ENCODE results near the gene AHCY.
"Not testable (repeated sequence)": the region's sequence is repeated elsewhere in the genome, so short reads cannot be mapped to it uniquely, and the experiment has no call there.

AHCY gene

GRCh38 chr20:34302723-34303533, at the start of gene AHCY:
TSS of gene AHCY (minus strand) at chr20:34303355. CDS start at chr20:34303270, 85 bp downstream.
- peak; percentile 65 to 84 (median 74) for DNase-seq (ENCODE audit: low read depth in 3 of 3, low spot score in 1 of 3)

DNA sequence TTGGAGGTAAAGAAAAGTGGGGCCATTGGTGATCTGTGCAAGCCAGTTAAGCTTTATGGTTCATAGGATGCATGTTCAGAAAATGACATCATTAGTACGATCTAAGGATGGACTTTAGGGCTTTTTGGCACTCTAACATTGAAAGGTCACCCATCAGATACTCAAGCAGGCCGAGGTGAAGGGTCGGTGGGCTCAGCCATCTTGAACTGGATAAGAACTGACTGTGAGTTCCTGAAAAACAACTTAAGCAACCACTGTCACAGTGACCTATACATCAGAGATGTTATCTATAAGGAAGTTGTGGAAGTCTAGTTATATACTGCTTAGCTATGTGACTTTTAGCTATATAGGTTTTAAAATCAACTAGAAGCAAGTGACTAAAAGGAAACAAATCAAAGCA, 46.9 kb upstream of the AHCY start:
- DNase-seq (ENCODE audit: low read depth in 3 of 3, low spot score in 1 of 3) = no peak

- no peak for DNase-seq (ENCODE audit: low read depth in 3 of 3, low spot score in 1 of 3)
These were observed 44.4 kb upstream of the AHCY start for GRCh38 chr20:34347571-34347970.

DNA sequence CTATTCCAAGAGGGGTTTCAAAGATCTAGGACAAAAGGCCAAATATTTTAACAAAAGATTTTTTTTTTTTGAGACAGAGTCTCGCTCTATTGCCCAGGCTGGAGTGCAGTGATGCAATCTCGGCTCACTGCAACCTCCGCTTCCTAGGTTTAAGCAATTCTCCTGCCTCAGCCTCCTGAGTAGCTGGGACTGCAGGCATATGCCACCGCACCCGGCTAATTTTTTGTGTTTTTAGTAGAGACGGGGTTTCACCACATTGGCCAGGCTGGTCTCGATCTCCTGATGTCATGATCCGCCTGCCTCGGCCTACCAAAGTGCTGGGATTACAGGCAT, 43.3 kb upstream of the AHCY start:
- DNase-seq (ENCODE audit: low read depth in 3 of 3, low spot score in 1 of 3) = not testable (repeated sequence)

GRCh38 chr20:34345839-34346532, 42.8 kb upstream of the AHCY start:
- not testable (repeated sequence) for DNase-seq (ENCODE audit: low read depth in 3 of 3, low spot score in 1 of 3)

DNA sequence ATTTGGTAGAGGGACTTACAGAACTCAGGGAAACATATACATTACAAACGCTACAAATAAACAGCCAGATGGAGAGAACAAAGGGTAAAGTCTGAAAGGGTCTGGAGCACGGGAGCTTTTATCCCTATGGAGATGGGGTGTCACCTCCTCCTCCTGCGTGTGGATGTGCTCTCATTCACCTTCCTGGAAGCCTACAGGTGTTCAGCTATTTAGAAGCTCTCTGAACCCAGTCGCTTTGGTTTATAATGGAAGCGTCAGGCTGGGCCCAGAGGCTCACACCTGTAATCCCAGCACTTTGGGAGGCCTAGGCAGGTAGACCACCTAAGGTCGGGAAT, 42.2 kb upstream of the AHCY start:
- no peak for DNase-seq (ENCODE audit: low read depth in 3 of 3, low spot score in 1 of 3)

GRCh38 chr20:34344238-34344637, 41.1 kb upstream of the AHCY start:
- DNase-seq (ENCODE audit: low read depth in 3 of 3, low spot score in 1 of 3) = no peak

- no peak for DNase-seq (ENCODE audit: low read depth in 3 of 3, low spot score in 1 of 3)
These were observed 40.5 kb upstream of the AHCY start for GRCh38 chr20:34343458-34344211.

GRCh38 chr20:34341199-34341598, 38.0 kb upstream of the AHCY start:
- DNase-seq (ENCODE audit: low read depth in 3 of 3, low spot score in 1 of 3) = not testable (repeated sequence)

DNA sequence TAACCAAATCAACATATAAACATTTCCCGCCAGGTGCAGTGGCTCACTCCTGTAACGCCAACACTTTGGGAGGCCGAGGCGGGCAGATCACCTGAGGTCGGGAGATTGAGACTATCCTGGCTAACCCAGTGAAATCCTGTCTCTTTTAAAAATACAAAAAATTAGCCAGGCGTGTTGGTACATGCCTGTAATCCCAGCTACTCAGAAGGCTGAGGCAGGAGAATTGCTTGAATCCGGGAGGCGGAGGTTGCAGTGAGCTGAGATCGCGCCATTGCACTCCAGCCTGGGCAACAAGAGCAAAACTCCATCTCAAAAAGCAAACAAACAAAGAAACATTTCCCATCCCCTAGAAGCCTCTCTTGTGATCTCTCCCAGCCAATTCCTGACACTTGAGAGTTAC, 37.6 kb upstream of the AHCY start:
- not testable (repeated sequence) for DNase-seq (ENCODE audit: low read depth in 3 of 3, low spot score in 1 of 3)

GRCh38 chr20:34337982-34338726, 35.0 kb upstream of the AHCY start:
- no peak for DNase-seq (ENCODE audit: low read depth in 3 of 3, low spot score in 1 of 3)

DNA sequence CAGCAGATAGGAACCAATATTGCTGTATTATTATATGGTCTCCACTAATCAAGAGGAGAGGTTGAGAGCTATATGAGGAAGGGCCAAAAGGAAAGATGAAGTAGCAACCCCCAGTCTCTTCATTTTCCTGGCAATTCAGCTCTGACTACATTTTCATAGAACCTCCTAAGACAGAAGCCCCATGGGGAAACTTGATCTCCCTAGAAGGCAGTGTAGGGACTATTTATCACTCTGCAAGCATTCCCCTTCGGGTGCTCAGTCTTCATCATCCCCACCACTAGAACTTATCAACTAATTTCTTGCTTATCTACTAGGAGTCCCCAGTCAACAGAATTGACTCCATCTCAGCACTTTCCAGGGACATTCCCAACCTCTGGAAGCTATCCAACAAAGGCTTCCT, 34.4 kb upstream of the AHCY start:
- DNase-seq (ENCODE audit: low read depth in 3 of 3, low spot score in 1 of 3) = no peak

DNA sequence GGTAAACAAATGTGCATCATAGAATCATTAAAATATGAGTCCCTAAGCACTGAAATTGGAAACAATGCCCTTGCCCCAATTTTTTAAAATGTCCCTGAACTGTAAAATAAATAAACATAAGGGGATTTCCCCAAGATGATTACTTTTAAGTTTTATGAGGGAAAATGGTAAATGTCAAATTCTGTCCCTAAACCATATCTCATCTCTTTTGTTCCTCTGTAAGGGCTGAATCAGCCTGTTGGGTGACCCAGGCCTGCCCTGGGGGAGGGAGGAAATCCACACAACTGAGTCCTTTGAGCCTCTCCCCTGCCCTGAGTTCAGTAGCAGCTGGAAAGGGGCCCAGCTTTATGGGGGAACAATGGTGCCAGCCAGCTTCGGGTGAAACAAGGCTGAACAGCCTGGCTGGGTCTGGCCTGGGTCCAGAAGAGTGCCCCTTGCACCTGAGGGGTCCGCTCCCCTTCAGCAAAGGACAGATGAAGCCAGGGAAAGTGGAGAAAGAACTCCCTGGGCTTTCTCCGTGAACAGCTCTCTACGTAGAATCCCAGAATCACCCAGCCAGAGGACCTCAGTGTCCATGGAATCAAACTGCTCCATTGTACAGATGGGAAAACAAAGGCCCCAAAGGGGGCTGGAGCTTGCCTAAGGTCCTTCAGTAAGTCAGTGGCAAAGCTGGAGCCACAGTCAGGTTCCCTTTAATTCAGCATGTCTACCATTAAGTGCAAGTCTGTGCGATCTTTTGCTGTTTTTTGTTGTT, 31.7 kb upstream of the AHCY start:
- no peak for DNase-seq (ENCODE audit: low read depth in 3 of 3, low spot score in 1 of 3)

DNA sequence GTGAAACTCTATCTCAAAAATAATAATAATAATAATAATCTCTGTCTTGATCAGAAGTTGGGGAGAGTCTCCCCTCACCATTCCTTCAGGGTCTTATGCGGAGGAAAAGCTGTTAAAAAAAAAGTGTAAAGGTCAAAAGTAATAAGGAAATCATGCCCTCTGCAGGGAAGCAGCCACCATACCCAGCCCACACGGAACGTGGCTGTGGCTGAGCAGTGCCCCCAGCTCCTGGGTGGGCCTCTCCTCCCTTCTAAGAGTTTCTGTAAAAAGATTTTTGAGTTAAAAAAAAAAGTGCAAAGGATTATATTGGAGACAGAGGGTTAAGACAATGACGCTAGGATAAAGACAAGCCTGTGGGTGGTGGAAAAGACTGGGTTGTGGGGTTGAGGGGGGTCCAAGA, 30.6 kb upstream of the AHCY start:
- no peak for DNase-seq (ENCODE audit: low read depth in 3 of 3, low spot score in 1 of 3)

DNA sequence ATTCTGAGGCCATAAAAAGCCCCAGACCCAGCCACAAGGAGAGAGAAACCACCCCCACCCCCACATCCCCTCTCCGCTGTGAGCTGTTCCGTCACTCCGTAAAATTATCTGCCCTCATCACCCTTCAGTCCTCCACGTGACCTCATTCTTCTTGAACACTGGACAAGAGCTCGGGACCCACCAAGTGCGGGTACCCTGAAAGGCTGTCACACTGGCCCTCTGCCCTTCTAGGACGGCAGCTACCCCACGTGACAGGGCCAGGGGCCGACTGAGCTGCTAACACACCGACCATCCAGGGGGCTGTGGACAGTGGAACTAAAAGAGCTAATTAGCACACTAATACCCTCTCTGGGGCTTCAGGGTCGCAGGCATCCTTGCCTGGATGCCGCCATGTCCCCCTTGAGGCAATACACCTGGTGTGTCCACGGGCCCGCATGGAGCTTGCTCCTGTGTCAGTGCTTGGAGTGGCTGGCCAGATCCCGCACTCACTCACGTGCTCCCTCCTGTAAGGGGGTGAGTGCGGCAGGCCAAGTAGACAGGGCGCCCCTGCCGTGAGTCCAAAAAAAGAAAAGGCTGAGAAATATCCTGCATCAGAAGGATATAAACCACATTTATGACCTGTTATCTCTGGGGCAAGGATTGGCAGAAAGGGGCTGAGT, 29.2 kb upstream of the AHCY start:
- DNase-seq (ENCODE audit: low read depth in 3 of 3, low spot score in 1 of 3) = no peak

- DNase-seq (ENCODE audit: low read depth in 3 of 3, low spot score in 1 of 3) = no peak
These were observed 28.7 kb upstream of the AHCY start for GRCh38 chr20:34331838-34332237.

DNA sequence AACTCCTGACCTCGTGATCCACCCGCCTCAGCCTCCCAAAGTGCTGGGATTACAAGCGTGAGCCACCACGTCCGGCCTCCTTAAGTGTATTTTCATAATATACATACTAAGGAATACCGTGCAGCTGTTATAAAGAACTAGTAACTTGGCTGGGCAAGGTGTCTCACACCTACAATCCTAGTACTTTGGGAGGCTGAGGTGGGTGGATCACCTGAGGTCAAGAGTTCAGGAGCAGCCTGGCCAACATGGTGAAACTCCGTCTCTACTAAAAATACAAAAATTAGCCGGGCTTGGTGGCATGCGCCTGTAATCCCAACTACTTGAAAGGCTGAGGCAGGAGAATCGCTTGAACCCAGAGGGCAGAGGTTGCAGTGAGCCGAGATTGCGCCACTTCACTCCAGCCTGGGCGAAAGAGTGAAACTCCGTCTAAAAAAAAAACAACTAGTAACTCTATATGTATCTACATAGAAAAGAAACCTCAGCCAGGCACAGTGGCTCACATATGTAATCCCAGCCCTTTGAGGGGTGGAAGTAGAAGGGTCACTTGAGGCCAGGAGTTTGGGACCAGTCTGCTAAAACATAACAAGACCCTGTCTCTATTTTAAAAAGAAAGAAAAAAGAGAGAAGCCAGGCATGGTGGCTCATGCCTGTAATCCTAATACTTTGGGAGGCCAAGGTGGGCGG, 27.8 kb upstream of the AHCY start:
- DNase-seq (ENCODE audit: low read depth in 3 of 3, low spot score in 1 of 3) = not testable (repeated sequence)

DNA sequence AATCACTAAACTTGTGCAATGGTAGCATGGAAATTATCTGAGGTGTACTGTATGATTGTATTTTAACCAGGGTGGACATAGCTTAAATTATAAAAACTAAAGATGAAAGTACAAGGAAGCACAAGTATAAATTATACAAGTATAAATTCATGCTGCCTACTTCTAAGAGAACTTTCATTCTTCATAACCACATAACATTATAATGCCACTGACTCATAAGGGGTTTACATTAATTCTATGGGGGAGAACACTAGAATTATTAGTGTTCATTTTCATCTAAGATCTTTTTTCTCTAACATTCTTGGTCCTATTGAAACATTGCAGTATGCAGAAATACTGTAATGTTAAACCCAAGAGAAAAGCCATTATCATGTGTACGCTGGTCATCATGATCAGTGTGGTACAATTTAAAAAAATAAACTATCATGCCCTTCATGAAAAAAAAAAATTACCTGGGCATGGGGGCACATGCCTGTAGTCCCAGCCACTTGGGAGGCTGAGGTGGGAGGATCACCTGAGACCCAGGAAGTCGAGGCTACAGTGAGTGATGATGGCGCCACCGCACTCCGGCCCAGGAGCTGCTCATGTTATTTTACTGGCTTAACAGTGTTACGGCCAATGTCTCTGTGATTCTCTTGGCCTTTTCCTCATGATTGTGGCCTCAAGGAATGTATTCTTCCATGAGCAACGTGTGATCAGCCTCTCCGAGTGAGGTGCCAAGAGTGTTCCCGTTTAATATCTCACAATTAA, 25.9 kb upstream of the AHCY start:
- no peak for DNase-seq (ENCODE audit: low read depth in 3 of 3, low spot score in 1 of 3)

- not testable (repeated sequence) for DNase-seq (ENCODE audit: low read depth in 3 of 3, low spot score in 1 of 3)
These were observed 25.1 kb upstream of the AHCY start for GRCh38 chr20:34328207-34328606.
